Activated CD4-positive, alpha-beta T cell treated with anti-CD3 and anti-CD28 coated beads, Interleukin-10, Interleukin-2, amounts not matched to agents 100 ng/mL and 50 ng/mL, durations not matched to agents 16 hours and 8 hours (primary cell): ENCODE results near the gene TTBK2.
"Not testable (repeated sequence)": the region's sequence is repeated elsewhere in the genome, so short reads cannot be mapped to it uniquely, and the experiment has no call there.

Source experiments
- DNase-seq: peaks from one replicate; pipeline ENCODE4 v3.0.0-alpha.2; 2020

The TTBK2 gene

GRCh38 chr15:42820811-42821210, 99.8 kb downstream of the TTBK2 start:
- no peak for DNase-seq

- no peak for DNase-seq
These were observed 100.8 kb downstream of the TTBK2 start for GRCh38 chr15:42819786-42820185.

- no peak for DNase-seq
These were observed 109.1 kb downstream of the TTBK2 start for GRCh38 chr15:42811433-42811832.

GRCh38 chr15:42808913-42809312, 111.7 kb downstream of the TTBK2 start:
- DNase-seq, result no peak

GRCh38 chr15:42805266-42805665, 115.3 kb downstream of the TTBK2 start:
- no peak for DNase-seq

- no peak for DNase-seq
These were observed 115.8 kb downstream of the TTBK2 start for GRCh38 chr15:42804739-42805138.

- no peak for DNase-seq
These were observed 117.1 kb downstream of the TTBK2 start for GRCh38 chr15:42803436-42803835.

GRCh38 chr15:42802168-42802567, 118.4 kb downstream of the TTBK2 start:
- DNase-seq, result no peak

- no peak for DNase-seq
These were observed 119.7 kb downstream of the TTBK2 start for GRCh38 chr15:42800731-42801474.

- no peak for DNase-seq
These were observed 121.8 kb downstream of the TTBK2 start for GRCh38 chr15:42798802-42799201.

- DNase-seq, result no peak
These were observed 123.4 kb downstream of the TTBK2 start for GRCh38 chr15:42796955-42797782.

GRCh38 chr15:42788725-42789124, 131.9 kb downstream of the TTBK2 start:
- no peak for DNase-seq

GRCh38 chr15:42786978-42787377, 133.6 kb downstream of the TTBK2 start:
- DNase-seq, result no peak

- DNase-seq, result no peak
These were observed 135.0 kb downstream of the TTBK2 start for GRCh38 chr15:42785569-42785968.

- no peak for DNase-seq
These were observed 135.9 kb downstream of the TTBK2 start for GRCh38 chr15:42784705-42785104.

- DNase-seq, result no peak
These were observed 137.9 kb downstream of the TTBK2 start for GRCh38 chr15:42782716-42783115.

GRCh38 chr15:42775416-42775815, 145.2 kb downstream of the TTBK2 start:
- DNase-seq, result no peak

- DNase-seq, result no peak
These were observed 147.7 kb downstream of the TTBK2 start for GRCh38 chr15:42772901-42773300.

- DNase-seq, result no peak
These were observed 148.4 kb downstream of the TTBK2 start for GRCh38 chr15:42772144-42772543.

GRCh38 chr15:42766109-42766508, 154.5 kb downstream of the TTBK2 start:
- not testable (repeated sequence) for DNase-seq

GRCh38 chr15:42764154-42764731, 156.3 kb downstream of the TTBK2 start:
- DNase-seq, result not testable (repeated sequence)

GRCh38 chr15:42761813-42762212, 158.8 kb downstream of the TTBK2 start:
- not testable (repeated sequence) for DNase-seq

GRCh38 chr15:42760759-42761158, 159.8 kb downstream of the TTBK2 start:
- no peak for DNase-seq

- DNase-seq, result no peak
These were observed 161.5 kb downstream of the TTBK2 start for GRCh38 chr15:42759093-42759492.
